ENCODE data around the gene KSR1.

DNA sequence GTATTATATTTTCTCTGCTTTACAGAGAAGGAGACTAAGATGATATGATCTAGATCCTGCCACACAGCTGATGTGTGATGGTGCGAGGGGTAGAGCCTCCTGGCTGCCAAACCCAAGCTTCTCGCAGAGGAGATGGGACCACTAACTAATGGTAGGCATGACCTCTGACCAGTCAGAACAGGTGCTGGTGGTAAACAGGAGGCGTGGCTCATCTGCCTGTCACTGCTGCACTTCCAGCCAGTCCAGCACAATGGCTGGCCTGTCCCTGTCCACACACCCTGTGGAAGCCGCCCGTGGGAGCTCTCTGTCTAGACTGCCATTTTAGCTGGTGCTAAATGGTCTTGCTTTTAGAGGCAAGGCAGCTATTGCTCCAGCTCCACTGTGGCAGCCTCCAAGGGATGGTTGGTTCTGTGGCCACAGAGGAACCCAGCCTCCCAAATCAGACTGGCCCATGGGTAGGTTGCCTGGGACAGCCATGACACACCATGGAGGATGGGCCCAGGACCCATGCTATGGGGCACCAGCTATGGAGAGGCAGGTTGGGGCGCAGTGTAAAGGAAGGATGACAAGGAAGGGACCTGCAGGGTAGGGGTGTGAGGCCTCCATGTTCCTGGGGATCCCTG lies 86.7 kb downstream of the KSR1 start:
- TF ChIP-seq, protein P1, sequence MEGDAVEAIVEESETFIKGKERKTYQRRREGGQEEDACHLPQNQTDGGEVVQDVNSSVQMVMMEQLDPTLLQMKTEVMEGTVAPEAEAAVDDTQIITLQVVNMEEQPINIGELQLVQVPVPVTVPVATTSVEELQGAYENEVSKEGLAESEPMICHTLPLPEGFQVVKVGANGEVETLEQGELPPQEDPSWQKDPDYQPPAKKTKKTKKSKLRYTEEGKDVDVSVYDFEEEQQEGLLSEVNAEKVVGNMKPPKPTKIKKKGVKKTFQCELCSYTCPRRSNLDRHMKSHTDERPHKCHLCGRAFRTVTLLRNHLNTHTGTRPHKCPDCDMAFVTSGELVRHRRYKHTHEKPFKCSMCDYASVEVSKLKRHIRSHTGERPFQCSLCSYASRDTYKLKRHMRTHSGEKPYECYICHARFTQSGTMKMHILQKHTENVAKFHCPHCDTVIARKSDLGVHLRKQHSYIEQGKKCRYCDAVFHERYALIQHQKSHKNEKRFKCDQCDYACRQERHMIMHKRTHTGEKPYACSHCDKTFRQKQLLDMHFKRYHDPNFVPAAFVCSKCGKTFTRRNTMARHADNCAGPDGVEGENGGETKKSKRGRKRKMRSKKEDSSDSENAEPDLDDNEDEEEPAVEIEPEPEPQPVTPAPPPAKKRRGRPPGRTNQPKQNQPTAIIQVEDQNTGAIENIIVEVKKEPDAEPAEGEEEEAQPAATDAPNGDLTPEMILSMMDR (IDR thresholded peaks at IDR 0.05) = no peak
- TF ChIP-seq POLR2A (IDR thresholded peaks at IDR 0.05) = no peak

Data from upper lobe of left lung (tissue), 4 donors.